CD4-positive, alpha-beta T cell treated with Interleukin-15 for 1 hour (primary cell): ENCODE measurements around the gene FIBP.

ENCODE experiments used
- DNase-seq: peaks from one replicate; pipeline ENCODE4 v3.0.0-alpha.2; 2020

The FIBP gene

DNA sequence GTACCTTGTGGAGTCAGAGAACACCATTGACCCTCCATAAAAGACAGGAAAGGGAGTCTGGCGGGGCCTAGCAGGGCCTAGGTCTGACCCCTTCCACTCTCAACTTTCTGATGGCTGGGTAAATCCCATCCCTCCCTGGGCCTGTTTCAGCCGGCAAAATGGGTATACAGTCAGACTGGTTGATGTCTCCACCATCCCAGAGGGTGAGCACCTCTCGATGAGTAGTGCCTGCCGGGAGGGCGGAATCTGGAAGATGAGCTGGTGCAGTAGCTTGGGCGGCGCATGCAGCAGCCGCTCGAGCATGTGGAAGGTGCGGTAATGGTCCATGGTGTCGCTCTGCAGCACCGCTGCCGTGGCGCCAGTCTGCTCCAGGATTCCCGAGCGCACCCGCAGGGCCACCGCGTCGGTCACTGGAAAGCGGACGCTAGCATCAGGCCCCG lies 528 bp downstream of the FIBP start:
- no peak for DNase-seq

DNA sequence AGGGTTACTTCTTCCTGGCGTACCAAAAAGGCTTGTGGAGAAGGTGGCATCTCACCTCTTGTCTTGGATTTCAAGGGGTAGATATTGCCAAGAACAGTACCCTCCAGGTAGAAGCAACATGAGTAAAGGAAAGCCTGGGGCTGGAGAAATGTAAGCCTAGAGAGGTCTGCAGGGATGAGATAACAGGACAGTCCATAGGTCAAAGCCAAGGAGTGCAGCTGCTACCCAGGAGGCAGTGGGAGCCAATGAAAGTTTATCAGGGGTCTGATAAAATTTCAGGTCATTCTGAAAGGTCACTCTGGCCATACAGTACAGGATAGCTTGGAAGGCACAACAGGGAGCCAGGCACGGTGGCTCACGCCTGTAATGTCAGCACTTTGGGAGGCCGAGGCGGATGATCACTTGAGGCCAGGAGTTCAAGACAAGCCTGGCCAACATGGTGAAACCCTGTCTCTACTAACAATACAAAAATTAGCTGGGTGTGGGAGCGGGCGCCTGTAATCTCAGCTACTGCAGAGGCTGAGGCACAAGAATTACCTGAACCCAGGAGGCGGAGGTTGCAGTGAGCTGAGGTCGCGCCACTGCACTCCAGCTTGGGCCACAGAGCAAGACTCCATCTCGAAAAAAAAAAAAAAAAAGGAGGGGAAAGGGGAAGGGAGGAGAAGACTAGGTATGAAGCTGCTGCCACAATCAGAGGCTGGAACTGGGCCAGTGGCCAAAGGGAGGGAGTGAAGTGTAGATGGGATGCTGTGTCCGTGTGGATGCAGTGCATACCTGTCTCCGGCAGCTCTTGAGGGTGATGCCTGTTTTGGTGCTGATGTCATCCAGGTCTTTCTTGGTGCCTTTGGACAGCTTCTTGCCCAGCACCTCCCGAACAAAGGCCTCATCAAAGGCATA lies 1.2 kb downstream of the FIBP start:
- DNase-seq = no peak

DNA sequence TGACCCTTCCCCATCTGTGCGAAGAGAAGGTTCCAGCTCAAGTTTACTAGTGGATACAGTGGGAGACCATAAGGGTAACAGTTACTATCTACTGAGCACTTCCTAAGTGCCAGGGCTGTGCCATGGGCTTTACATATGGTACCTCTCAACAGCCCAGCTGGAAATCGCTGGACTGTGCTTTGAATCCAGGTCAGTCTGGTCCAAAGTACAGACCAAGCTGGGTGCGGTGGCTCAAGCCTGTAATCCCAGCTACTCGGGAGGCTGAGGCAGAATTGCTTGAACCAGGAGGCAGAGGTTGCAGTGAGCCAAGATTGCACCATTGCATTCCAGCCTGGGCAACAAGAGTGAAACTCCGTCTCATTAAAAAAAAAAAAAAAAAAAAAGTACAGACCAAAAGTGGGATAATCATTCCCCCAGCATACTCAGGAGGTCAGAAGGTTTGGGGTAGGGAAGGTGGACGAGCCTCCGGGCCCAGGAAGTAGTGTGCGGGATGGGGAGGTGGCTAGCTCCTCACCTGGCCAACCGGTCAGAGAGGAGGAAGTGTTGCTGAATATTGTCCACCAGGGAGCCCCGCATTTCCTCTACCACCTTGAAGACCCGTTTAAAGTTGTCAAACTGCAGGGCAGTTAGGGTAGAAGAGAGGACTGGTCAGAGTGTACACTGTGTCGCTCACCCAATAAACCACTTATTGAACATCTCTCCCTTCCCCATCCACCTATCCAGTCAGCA lies 2.3 kb downstream of the FIBP start:
- DNase-seq = no peak

DNA sequence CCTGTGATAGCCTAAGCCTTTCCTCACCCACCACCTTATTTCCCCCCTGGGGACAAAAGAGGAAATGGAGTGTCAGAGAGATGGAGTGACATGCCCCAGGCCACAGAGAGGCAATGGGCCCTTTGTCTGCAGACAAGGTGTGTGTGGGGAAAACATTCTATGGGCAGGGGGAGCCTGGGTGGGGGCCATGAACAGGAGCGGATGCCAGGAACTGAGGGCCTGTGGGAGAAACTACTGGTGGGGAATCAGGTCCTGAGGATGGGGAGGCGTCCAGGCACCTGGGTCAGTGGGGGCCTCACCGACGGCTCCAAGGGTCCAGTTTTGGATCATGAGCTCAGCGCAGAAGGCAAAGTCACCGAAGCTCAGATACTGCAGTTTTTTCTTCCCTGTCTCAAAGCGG lies 3.0 kb downstream of the FIBP start:
- no peak for DNase-seq

DNA sequence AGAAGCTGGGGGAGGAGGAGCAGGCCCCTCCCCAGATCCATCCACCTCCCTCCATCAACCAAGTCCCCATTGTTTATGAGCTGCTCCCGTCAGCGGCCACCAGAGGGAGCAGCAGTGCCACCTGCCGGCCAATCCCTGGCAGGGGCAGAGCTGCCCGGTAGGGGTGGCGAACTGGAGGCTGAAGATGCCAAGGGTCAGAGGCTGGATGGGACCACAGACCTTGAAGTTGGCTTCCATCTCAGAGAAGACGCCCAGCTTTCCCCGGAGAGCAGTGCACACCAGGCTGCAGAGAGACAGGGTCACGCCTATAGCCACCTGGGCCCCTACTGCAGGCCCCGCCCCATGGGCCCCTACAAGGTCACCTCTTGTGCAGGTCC lies 3.6 kb downstream of the FIBP start:
- peak; percentile 80 for DNase-seq

DNA sequence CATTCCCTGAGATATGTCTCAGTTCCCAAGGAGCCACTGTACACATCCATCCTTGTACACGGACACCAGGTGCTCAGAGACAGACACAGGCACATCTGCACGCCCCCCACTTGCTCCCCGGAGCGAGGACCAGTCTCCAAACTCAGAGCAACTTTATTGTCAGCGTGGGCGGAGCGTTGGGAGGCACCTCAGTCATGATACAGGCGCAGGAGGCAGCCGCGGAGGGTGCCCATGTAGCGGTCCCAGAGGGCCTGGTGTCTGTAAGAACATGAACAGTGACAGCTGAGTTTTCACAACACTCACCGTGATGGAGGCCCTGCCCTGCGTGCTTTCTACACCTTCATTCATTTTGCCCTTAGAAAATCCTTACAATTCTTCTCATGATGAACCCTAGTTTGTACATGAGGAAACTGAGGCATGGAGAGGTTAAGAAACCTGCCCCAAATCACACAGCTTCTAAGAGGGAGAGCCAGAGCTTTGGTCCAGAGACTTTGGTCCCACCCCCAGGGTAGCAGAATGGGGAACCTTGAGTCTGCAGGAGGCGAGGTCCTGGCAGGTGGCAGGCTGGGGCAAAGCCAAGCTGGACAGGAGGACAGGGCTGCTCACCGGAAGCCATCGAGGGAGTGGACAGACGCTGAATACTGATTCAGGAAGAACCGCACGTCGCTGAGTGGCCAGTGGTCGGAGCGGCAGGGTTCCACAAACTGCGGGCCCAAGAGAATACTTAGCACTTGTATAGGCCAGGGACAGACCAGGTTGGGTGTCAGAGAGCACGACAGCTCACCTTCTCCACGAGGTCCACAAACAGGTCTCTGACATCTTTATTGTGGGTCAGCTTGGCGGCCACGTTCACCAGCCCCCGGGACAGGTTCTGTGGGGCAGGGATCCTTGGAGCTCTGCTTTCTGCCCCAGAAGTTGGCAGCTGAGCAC lies 4.2 kb downstream of the FIBP start:
- DNase-seq = no peak

DNA sequence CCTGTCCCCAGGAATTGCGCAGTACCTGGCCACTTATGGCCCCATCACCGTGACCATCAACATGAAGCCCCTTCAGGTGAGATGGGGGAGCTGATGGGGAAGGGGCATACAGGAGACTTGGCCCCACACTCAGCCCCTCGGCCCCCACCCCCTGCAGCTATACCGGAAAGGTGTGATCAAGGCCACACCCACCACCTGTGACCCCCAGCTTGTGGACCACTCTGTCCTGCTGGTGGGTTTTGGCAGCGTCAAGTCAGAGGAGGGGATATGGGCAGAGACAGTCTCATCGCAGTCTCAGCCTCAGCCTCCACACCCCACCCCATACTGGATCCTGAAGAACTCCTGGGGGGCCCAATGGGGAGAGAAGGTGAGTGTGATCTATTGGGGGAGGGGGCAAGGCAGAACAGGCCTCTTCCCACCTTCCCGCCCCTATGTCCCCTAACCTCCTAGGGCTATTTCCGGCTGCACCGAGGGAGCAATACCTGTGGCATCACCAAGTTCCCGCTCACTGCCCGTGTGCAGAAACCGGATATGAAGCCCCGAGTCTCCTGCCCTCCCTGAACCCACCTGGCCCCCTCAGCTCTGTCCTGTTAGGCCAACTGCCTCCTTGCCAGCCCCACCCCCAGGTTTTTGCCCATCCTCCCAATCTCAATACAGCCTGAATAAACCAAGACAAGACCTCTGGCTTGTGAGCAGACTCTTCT lies 5.1 kb downstream of the FIBP start:
- no peak for DNase-seq

DNA sequence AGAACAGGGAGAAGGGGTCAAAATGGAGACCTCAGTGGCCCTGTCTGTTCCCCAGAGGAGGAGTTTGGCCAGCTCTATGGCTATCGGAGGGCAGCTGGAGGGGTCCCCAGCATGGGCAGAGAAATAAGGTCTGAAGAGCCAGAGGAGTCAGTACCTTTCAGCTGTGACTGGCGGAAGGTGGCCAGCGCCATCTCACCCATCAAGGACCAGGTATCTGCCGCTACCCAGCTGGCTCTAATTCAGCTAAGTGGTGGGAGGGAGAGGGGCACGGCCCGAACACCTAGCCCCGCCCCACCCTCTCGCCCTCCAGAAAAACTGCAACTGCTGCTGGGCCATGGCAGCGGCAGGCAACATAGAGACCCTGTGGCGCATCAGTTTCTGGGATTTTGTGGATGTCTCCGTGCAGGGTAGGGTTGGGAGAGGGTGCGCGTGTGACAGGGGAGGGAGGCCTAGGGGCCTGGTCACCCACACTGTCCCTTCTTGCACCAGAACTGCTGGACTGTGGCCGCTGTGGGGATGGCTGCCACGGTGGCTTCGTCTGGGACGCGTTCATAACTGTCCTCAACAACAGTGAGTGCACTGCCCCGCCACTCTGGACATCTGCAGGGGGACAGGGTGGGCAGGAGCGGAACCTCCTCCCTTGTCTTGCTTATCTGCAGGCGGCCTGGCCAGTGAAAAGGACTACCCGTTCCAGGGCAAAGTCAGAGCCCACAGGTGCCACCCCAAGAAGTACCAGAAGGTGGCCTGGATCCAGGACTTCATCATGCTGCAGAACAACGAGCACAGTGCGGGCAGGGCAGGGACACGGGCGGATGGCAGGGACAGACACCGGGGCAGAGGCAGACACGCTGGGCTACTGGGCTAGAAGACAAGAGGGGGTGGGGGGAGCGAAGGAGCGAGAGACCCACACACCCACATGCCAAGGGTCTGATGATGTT lies 5.9 kb downstream of the FIBP start:
- no peak for DNase-seq

DNA sequence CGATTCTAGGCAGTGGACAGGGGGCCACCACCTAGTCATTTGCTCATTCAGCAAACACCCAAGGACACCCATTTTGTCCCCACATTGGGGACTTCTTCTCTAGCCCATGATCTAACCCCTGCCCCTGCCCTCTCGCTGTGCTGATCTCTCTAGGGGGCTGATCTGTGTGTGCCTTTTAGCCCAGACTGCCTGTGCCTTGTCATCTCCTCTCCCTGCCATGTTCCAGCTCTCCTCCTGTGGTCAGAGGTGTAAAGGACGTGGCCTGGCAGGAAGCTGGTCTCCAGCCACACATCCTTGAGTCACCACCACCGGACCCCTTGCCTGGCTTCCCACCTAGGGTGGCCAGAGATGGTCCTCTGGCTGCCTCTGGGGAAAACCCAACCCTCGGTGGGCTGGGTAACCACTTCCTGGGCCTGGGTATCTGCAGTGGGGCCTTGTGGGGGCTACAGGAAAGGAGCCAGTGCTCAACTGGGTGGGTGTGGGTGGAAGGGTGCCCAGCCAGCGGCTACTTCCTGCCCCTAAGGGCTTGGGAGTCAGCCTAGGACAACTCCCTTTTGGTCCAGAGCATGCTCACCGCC lies 7.3 kb downstream of the FIBP start:
- DNase-seq = no peak

DNA sequence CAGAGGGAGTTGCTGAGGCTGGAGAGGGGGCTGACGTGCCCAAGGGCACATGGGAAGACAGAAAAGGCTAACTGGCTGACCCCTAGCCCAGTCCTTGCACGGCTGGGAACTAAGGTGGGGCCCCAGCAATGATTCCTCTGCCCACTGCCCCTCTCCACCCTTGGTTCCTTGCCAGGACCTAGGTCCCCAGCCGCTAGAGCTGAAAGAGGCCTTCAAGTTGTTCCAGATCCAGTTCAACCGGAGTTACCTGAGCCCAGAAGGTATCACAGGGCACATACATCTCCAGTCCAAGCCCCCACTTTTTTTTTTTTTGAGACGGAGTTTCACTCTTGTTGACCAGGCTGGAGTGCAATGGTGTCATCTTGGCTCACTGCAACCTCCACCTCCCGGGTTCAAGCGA lies 8.2 kb downstream of the FIBP start:
- no peak for DNase-seq

DNA sequence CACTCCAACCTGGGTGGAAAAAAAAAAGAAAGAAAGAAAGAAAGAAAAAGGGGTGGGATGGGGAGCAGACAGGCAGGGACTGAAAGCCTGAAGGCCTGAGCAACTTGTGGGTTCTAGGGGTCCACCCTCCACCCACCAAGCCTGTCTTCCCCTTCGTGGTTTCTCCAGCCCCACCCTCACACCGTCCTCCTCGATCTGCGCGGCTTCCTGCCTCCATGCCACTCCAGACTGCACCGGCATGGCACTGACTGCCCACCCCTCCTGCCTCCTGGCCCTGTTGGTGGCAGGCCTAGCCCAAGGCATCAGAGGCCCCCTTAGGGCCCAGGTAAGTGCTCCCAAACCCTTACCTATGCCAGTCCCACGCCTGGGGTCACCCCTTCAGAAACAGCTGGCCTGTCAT lies 8.7 kb downstream of the FIBP start, which contains the start of gene CTSW:
TSS of gene CTSW (plus strand) at position 221 of the 400 bp plus-strand sequence. CDS start at position 239, 18 bp downstream.
- DNase-seq = peak; percentile 46

DNA sequence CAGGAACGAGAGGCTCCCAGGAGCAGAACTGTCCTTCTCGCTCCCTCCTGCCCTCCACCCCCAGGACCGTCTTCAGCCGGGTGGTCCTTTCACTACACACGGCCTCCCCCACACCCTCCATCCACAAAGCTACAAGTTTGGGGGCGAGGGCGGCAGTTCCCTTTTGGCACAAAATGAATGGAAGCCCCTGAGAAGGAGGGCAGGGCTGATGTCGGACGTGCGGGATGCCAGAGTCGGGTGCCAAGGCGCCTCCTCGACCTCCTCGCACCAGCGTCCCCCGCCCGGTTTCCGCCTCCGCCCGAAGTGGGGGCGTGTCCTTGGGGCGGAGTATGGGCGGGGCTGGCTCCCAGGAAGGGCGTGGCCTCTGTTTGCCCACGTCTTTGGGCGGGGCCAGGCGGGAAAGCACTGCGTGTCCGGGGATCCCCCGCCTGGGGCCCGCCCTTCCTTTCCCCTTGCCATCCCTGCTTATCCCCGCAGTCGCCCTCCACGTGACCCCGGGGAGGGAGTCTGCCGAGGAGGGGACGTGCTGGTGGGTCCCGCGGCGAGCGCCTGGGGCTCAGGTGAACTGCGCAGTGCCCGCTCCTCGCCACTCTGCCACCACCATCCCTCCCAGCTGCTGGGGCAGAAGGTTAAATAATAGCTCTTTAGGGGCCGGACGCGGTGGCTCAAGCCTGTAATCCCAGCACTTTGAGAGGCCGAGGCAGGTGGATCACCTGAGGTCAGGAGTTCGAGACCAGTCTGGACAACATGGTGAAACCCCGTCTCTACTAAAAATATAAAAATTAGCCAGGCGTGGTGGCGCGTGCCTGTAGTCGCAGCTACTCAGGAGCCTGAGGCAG lies 14.7 kb downstream of the FIBP start:
- peak; percentile 95 for DNase-seq

DNA sequence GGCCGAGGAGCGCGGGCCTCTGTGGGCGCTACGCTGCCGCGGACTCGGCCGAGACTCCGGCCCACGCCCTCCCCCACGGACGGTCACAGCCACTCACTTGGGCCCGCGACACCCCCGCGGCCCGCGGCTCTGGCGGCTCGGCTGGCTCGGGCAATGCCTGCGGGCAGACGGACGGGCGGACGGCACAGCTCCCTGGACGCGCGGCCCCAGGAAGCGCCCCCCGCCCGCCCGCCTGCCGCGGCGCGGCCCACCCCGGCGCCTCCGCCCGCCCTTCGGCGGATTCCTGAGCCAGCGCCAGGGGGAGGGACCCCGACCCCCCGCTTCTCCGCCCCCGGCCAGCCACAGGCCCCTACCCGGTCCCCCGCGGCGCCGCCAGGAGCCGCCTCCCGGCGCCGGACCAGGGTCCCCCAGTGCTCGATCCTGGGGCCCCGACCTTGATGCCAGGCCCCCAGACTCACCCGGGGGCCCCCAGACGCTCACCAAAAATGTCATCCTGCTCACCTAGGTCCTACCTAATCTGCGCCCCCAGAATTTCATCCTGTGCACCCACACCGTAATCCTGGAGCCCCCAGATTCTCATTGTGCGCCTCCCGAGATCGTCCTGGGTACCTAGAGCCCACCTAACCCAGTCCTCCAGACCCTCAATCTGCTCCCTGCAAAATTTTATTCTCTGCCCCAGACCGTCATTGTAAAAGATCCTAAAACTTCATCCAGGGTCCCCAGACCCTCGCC lies 15.5 kb downstream of the FIBP start, which contains the start of gene EFEMP2:
TSS of gene EFEMP2 (minus strand) at position 215 of the 732 bp plus-strand sequence. CDS start 446 bp downstream, outside the sequence.
- no peak for DNase-seq

DNA sequence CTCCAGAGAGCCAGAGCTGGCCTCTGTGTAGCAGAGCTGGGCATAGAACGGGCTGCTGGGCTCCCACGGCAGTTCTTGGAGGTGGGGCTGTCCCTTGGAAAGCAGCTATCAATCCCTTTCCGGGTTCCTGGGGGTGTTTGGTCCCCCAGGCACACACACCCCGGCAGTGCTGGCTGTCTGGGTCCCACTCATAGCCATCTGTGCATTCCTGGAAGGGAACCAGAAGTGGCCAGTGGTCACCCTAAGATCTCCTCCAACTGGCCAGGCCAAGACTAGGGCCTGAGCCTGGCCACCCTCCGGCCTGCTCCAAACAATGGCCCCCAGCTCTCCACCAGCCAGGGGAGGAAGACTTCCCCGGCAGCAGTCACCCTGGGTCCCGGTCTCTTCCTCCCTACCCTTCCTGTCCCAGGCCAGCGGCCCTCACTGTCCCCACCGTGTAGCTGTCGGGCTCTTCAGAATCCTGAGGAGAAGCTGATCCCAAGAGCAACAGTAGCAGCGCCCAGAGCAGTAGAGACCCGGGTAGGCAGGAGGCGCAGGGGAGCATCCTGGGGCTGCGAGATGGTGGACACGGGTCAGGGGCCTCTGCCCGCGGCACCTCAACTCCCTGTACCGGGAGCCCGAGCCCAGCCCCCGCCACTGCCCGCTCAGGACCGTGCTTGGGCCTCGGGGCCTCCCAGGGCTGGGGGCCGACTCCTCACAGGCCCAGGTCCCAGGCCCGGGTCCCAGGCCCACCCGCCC lies 16.3 kb downstream of the FIBP start:
- no peak for DNase-seq

DNA sequence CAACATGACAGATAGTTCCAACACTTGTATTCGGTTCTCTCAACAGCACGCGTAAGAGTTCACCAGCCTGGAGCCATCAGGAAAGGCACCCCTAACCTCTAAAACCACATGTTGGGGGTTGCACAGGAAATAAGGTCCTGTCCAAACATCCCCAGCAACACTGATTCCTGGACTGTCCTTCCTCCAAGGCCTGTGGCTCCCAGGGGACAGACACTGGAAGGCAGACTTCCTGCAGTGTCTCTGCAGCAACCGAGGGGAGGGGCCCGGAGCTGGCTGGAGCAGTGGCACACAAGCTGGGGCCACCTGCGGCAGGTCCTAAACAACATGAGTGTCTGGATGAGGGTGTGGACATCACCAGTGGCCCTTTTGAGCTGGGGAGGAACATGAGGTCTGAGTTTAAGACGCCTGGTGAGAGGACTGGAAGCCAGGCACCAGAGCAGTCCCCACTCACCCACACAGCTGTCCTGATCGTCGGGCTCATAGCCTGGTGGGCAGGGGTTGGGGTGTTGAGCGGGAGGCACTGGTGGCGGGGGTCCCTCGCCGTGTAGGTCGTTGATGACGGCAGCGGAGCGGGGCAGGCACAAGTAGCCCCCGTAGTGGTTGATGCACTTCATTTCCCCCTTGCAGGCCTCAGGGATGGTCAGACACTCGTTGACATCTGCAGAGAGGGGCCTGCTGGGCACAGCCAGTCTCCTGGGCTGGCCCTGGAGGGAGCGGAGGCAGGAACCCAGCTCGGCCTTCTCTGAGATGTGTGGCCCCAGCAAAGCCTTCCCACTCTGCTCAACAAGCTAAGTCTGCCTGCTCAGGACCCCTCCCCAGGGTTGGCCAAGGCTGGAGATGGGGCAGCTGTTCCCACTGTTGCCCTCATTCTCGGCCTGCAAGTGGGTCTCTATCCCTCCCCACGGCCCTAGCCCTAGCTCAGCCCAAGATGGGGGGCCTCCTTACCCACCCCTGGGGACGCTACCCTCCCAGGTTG lies 17.3 kb downstream of the FIBP start:
- DNase-seq = no peak

DNA sequence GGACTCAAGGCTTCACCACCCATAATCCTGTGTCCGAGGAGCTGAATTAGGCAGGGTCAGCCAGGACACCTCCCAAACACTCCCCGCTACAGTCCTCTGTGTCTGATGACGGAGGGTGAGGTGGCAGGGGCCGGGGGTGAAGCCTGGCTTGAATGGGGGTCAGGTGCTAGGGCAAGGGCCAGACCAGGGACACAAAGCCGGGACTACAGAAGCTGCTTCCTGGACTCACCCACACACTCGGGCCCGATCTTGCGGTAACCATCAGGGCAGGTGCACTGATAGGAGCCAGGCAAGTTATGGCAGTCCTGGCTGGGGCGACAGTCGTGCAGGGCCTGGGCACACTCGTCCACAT lies 18.0 kb downstream of the FIBP start:
- DNase-seq = no peak
